CD4-positive, alpha-beta memory T cell (primary cell): ENCODE data around the gene NUAK1. TPM values are rescaled to one million over a fixed set of nuclear protein-coding genes. Genes with fewer than 3 reads are reported as not detected.
"Not testable (repeated sequence)": the region's sequence is repeated elsewhere in the genome, so short reads cannot be mapped to it uniquely, and the experiment has no call there.

Experiments
- CTCF ChIA-PET: fragments of 350-600 bp; sonication (Branson Sonifier 250); formaldehyde crosslinking; loops from one replicate; lab custom pipeline; 2021; ENCODE audit warnings: inconsistent platforms; ENCODE audit not compliant: partially characterized antibody; lab: Charles Lee
- POLR2A ChIA-PET: fragments of 350-600 bp; sonication (Branson Sonifier 250); formaldehyde crosslinking; loops from one replicate; lab custom pipeline; 2021; ENCODE audit not compliant: partially characterized antibody; lab: Charles Lee
- DNase-seq, 5 donors: peaks; one replicate each; pipeline versions ENCODE4 v3.0.0 to v3.0.0-alpha.2; 2020 to 2022; ENCODE audit warnings: mixed read lengths in 1 of 5
- H3K27ac ChIP-seq: one replicate; pipeline ENCODE4 v1.7.0; 2013; ENCODE audit warnings: low read depth, low read length
- H3K27me3 ChIP-seq: 2 replicates; pipeline ENCODE4 v1.7.0; 2013; ENCODE audit warnings: mild to moderate bottlenecking, low read length, moderate library complexity; ENCODE audit not compliant: insufficient read depth
- H3K36me3 ChIP-seq: 2 replicates; pipeline ENCODE4 v1.7.0; 2013; ENCODE audit warnings: mild to moderate bottlenecking, low read length, moderate library complexity; ENCODE audit not compliant: insufficient read depth
- H3K4me1 ChIP-seq: 2 replicates; pipeline ENCODE4 v1.7.0; 2013; ENCODE audit warnings: mild to moderate bottlenecking, low read length, moderate library complexity; ENCODE audit not compliant: insufficient read depth
- H3K4me3 ChIP-seq, 2 donors: one replicate each; pipeline ENCODE4 v1.7.0; 2013; ENCODE audit warnings: low read length in 2 of 2, mild to moderate bottlenecking in 1 of 2
- H3K9me3 ChIP-seq, 2 donors: one replicate each; pipeline ENCODE4 v1.7.0; 2013; ENCODE audit warnings: low read length in 2 of 2, control low read depth in 1 of 2; ENCODE audit not compliant: control insufficient read depth in 1 of 2
- H3K27ac Mint-ChIP-seq, 7 donors: one replicate each; pipeline ENCODE4 v1.8.0; 2020 to 2021; ENCODE audit warnings: mixed read lengths in 7 of 7, mild to moderate bottlenecking in 6 of 7, inconsistent platforms in 3 of 7, moderate library complexity in 3 of 7
- H3K27me3 Mint-ChIP-seq, 2 donors: one replicate each; pipeline ENCODE4 v1.8.0; 2020 to 2021; ENCODE audit warnings: mixed read lengths in 2 of 2
- H3K36me3 Mint-ChIP-seq, 2 donors: one replicate each; pipeline ENCODE4 v1.8.0; 2020 to 2021; ENCODE audit warnings: mixed read lengths in 2 of 2, inconsistent platforms in 1 of 2, mild to moderate bottlenecking in 1 of 2
- H3K4me1 Mint-ChIP-seq, 4 donors: one replicate each; pipeline ENCODE4 v1.8.0; 2020 to 2021; ENCODE audit warnings: mixed read lengths in 4 of 4, mild to moderate bottlenecking in 1 of 4
- H3K4me3 Mint-ChIP-seq, 8 donors: one replicate each; pipeline ENCODE4 v1.8.0; 2020 to 2021; ENCODE audit warnings: mixed read lengths in 8 of 8, mild to moderate bottlenecking in 7 of 8, moderate library complexity in 6 of 8, inconsistent platforms in 3 of 8
- H3K9me3 Mint-ChIP-seq, 8 donors: one replicate each; pipeline ENCODE4 v1.8.0; 2020 to 2021; ENCODE audit warnings: mixed read lengths in 8 of 8, mild to moderate bottlenecking in 5 of 8, inconsistent platforms in 3 of 8, moderate library complexity in 1 of 8
- intact Hi-C: fragments of 100-400 bp; cut with micrococcal nuclease; formaldehyde crosslinking; loops from one replicate; pipeline ENCODE4 v1.15.1; 2023
- polyA plus RNA-seq, 2 donors: library from polyadenylated mRNA; unstranded; fragments of 300-500 nt; fragmentation: Illumina TruSeq; gene quantifications; one replicate each; pipeline ENCODE4 v1.2.3, GENCODE V29; 2021
- total RNA-seq, 2 experiments: library from RNA; stranded (reverse); gene quantifications; one replicate each; pipeline ENCODE4 v1.2.3, GENCODE V29; 2021

NUAK1 gene
- total and polyA plus RNA-seq, 4 experiments from 2014 or later, result not detected

DNA sequence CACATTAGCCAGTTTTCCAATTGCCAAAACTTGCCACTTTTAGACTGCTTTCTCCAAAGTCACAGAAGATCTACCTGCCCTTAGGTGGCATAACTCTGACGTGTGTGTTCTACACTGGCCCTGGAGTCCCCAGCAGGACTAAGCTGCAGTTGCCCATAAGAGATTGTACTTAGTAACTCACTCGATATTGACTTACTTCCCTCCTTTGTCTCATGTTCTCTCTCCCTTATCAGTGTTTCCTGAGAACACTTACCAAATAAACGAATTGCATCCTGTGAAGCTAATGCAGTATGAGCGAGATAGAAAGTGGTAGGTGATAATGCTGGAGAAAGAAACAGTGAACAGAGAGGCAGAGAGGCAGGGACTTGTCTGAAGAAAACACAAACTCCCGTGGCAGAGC, 117.2 kb downstream of the NUAK1 start:
- H3K36me3 Mint-ChIP-seq, result peaks cover 0 to 5% of the 10 kb centered on the region in 2 donors
- no peaks in the 10 kb centered on the region for H3K9me3 ChIP-seq
- DNase-seq, result no peak
- POLR2A ChIA-PET, result no interaction called here
- no peak overlapping the region for H3K27ac Mint-ChIP-seq
- no peak overlapping the region for H3K4me3 Mint-ChIP-seq
- H3K27ac ChIP-seq, result no peak overlapping the region
- intact Hi-C loops, result no loop called here
- H3K9me3 Mint-ChIP-seq, result peaks cover 3 to 27% (median 11%) of the 10 kb centered on the region in 8 donors
- peaks cover 1 to 2% of the 10 kb centered on the region in 2 donors for H3K27me3 Mint-ChIP-seq
- no peaks in the 10 kb centered on the region for H3K36me3 ChIP-seq
- H3K4me1 ChIP-seq, result no peaks in the 10 kb centered on the region
- H3K4me1 Mint-ChIP-seq, result no peaks in the 10 kb centered on the region
- no peak overlapping the region for H3K4me3 ChIP-seq
- H3K27me3 ChIP-seq, result no peaks in the 10 kb centered on the region
- CTCF ChIA-PET, result no interaction called here

DNA sequence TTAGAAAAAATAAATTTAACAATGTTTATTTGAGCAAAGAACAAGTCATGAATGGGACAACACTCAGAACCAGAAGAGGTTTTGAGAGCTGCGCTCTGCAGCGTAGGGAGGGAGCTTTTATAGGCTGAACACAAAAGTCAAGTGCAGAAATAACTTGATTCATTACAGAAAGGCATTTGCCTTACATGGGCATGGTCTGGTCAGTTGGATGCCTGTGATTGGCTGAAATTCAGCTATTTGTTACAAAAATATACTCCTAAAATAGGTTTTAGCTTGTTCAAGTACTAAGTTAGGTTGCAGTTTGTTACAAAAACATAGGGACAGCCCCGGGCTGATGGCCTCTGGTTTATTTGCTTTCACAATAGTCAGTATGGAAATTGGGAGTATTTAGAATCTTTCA, 118.0 kb downstream of the NUAK1 start:
- H3K9me3 Mint-ChIP-seq, result peaks cover 3 to 27% (median 13%) of the 10 kb centered on the region in 8 donors
- peaks cover 1 to 2% of the 10 kb centered on the region in 2 donors for H3K27me3 Mint-ChIP-seq

DNA sequence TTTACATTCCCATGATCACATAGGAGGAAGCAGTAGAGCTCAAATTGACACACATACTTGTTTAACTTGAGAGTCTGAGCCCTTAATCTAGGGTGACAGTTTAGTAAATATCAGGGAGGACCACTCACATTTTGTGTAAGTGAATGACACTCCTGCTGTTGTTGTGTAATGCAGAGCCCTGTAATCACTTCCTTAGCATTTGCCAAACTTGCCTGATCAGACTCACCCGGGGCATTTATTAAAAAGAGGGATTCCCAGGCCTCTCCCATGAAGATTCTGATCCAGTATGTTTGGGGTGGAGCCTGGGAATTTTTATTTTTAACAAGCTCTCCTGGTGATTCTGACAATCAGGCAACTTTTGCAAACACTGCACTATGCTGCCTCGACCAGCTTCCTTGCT, 119.6 kb downstream of the NUAK1 start:
- Mint-ChIP-seq H3K9me3 (peaks cover 3 to 27% (median 13%) of the 10 kb centered on the region in 8 donors), H3K36me3 (peaks cover 0 to 5% of the 10 kb centered on the region in 2 donors), H3K4me3 (no peak overlapping the region), H3K27ac (no peak overlapping the region), H3K4me1 (no peaks in the 10 kb centered on the region), H3K27me3 (peaks cover 1 to 2% of the 10 kb centered on the region in 2 donors)
- Histone ChIP-seq H3K27me3 (no peaks in the 10 kb centered on the region), H3K4me3 (no peak overlapping the region), H3K36me3 (no peaks in the 10 kb centered on the region), H3K27ac (no peak overlapping the region), H3K9me3 (no peaks in the 10 kb centered on the region), H3K4me1 (no peaks in the 10 kb centered on the region)
- intact Hi-C loops, result no loop called here
- CTCF ChIA-PET, result no interaction called here
- DNase-seq, result no peak
- POLR2A ChIA-PET, result no interaction called here

More for the DNA sequence above, 118.0 kb downstream of the NUAK1 start:
- ChIA-PET CTCF (interaction anchor here (1.3 kb wide), 1 partner anchor 9 kb away, joined by 3 read pairs; no protein-coding TSS in a partner anchor), POLR2A (no interaction called here)
- H3K4me1 Mint-ChIP-seq, result no peaks in the 10 kb centered on the region
- Histone ChIP-seq H3K4me3 (no peak overlapping the region), H3K27ac (no peak overlapping the region), H3K9me3 (no peaks in the 10 kb centered on the region), H3K27me3 (no peaks in the 10 kb centered on the region), H3K36me3 (no peaks in the 10 kb centered on the region), H3K4me1 (no peaks in the 10 kb centered on the region)
- no peak overlapping the region for H3K4me3 Mint-ChIP-seq
- intact Hi-C loops, result no loop called here
- DNase-seq, result no peak
- H3K36me3 Mint-ChIP-seq, result peaks cover 0 to 5% of the 10 kb centered on the region in 2 donors
- no peak overlapping the region for H3K27ac Mint-ChIP-seq

DNA sequence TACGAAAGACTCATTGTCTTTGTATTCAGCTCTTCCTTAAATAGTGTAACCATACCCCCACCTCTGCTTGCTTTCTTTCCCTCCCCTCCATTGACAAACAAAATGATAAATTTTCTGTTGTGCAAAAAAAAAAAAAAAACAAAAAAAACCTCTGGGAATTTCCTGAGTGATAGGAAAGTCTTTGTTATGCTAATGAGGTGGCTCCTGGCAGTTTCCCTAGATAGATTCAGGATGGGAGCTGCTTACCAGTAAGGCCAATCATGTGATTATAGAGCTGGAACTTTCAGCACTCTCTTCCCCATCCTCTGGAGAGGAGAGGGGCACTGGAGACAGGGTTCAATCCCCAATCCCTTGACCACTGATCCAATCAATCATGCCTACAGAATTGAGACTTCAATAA, 120.5 kb downstream of the NUAK1 start:
- Histone ChIP-seq H3K27me3 (no peaks in the 10 kb centered on the region), H3K27ac (no peak overlapping the region), H3K36me3 (no peaks in the 10 kb centered on the region), H3K4me1 (no peaks in the 10 kb centered on the region), H3K4me3 (no peak overlapping the region), H3K9me3 (no peaks in the 10 kb centered on the region)
- no peak for DNase-seq
- Mint-ChIP-seq H3K4me3 (no peak overlapping the region), H3K27me3 (peaks cover 2 to 6% of the 10 kb centered on the region in 2 donors), H3K4me1 (no peaks in the 10 kb centered on the region), H3K9me3 (peaks cover 8 to 27% (median 13%) of the 10 kb centered on the region in 8 donors), H3K27ac (no peak overlapping the region), H3K36me3 (peaks cover 0 to 5% of the 10 kb centered on the region in 2 donors)
- intact Hi-C loops, result no loop called here
- CTCF ChIA-PET, result interaction anchor here (0.7 kb wide), 1 partner anchor 167 kb away, joined by 3 read pairs; no protein-coding TSS in a partner anchor
- POLR2A ChIA-PET, result no interaction called here

DNA sequence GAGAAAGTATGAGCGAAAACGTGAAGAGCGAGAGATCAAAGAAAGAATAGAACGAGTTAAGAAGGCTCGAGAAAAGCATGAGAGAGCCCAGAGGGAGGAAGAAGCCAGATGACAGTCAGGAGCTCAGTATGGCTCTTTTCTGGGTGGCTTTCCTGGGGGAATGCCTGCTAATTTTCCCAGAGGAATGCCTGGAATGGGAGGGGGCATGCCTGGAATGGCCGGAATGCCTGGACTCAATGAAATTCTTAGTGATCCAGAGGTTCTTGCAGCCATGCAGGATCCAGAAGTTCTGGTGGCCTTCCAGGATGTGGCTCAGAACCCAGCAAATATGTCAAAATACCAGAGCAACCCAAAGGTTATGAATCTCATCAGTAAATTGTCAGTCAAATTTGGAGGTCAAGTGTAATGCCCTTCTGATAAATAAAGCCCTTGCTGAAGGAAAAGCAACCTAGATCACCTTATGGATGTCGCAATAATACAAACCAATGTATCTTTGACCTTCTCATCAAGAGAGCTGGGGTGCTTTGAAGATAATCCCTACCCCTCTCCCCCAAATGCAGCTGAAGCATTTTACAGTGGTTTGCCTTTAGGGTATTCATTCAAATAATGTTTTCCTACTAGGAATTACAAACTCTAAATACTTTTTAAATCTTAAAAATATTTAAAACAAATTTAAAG, 122.0 kb downstream of the NUAK1 start:
- H3K36me3 Mint-ChIP-seq, H3K27me3 Mint-ChIP-seq, DNase-seq, intact Hi-C loops, H3K4me3 Mint-ChIP-seq, H3K27me3 ChIP-seq, CTCF ChIA-PET, H3K4me3 ChIP-seq, POLR2A ChIA-PET, H3K9me3 ChIP-seq, H3K36me3 ChIP-seq, H3K27ac ChIP-seq, H3K4me1 ChIP-seq, H3K27ac Mint-ChIP-seq, H3K4me1 Mint-ChIP-seq: not testable (repeated sequence)
- peaks cover 8 to 27% (median 13%) of the 10 kb centered on the region in 8 donors for H3K9me3 Mint-ChIP-seq

DNA sequence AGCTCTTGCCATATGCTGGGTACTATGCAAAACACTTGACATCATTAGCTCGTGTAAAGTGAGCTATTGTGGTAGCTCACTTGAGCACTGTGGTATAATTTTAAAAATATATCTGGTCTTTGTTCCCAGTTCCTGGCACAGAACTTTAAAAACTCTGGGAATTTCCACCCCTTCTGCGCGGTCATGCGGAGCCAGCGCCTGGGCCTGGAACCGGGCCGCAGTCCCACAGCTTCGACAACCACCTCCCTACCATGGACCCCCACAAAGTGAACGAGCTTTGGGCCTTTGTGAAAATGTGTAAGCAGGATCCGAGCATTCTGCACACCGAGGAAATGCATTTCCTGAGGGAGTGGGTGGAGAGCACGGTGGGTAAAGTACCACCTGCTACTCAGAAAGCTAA, 123.1 kb downstream of the NUAK1 start:
- peaks cover 0 to 5% of the 10 kb centered on the region in 2 donors for H3K36me3 Mint-ChIP-seq
- POLR2A ChIA-PET, result no interaction called here
- Histone ChIP-seq H3K4me3 (no peak overlapping the region), H3K9me3 (no peaks in the 10 kb centered on the region), H3K4me1 (no peaks in the 10 kb centered on the region), H3K27ac (no peak overlapping the region), H3K36me3 (no peaks in the 10 kb centered on the region), H3K27me3 (no peaks in the 10 kb centered on the region)
- H3K4me1 Mint-ChIP-seq, result no peaks in the 10 kb centered on the region
- DNase-seq, result no peak
- CTCF ChIA-PET, result no interaction called here
- H3K27ac Mint-ChIP-seq, result no peak overlapping the region
- no peak overlapping the region for H3K4me3 Mint-ChIP-seq
- intact Hi-C loops, result no loop called here
- peaks cover 2 to 6% of the 10 kb centered on the region in 2 donors for H3K27me3 Mint-ChIP-seq
- peaks cover 8 to 27% (median 13%) of the 10 kb centered on the region in 8 donors for H3K9me3 Mint-ChIP-seq

DNA sequence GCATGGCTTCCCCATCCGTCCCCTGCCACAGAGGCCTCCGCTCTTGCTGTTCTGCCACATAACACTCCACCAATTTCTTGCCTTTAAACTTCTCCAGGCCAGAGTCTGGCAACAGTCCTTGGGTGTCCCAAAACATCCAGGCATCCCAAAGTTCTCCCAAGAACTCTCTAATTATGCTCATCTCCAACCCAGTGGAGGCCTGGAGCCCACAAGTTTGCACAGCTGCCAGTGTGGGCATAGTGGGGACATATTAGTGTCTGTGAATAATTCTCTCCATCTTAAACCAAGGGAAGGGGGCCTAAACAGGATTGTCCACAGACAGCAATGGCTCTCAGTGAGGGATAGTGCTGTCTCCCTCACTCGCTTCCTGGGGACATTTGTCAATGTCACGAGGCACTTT, 124.8 kb downstream of the NUAK1 start:
- Mint-ChIP-seq H3K27me3 (peaks cover 0 to 5% of the 10 kb centered on the region in 2 donors), H3K4me1 (no peaks in the 10 kb centered on the region), H3K36me3 (no peaks in the 10 kb centered on the region), H3K9me3 (peaks cover 3 to 18% (median 8%) of the 10 kb centered on the region in 8 donors), H3K4me3 (no peak overlapping the region), H3K27ac (no peak overlapping the region)
- H3K36me3 ChIP-seq, result no peaks in the 10 kb centered on the region
- no peak for DNase-seq
- intact Hi-C loops, result no loop called here
- H3K4me1 ChIP-seq, result no peaks in the 10 kb centered on the region
- ChIA-PET CTCF (no interaction called here), POLR2A (no interaction called here)
- no peaks in the 10 kb centered on the region for H3K27me3 ChIP-seq
- no peak overlapping the region for H3K4me3 ChIP-seq
- no peak overlapping the region for H3K27ac ChIP-seq
- H3K9me3 ChIP-seq, result no peaks in the 10 kb centered on the region
